Body of pancreas (tissue), 4 donors: ENCODE data around the gene SMAP1. TPM values are rescaled to one million over a fixed set of nuclear protein-coding genes. Genes with fewer than 3 reads are reported as not detected.
A peak's percentile ranks its signal among the peaks of the same experiment; 100 is the strongest.

Source experiments
- ATAC-seq: fragments of 150-250 bp; one replicate; pipeline ENCODE4 v1.9.1; 2016
- DNase-seq, 4 donors: peaks; one replicate each; pipeline ENCODE4 v3.0.0-alpha.2; 2019
- H3K27ac ChIP-seq, 4 donors: fragments of 200-600 bp; sonication (generic); 1 replicate in 3 of 4; 2 replicates in 1 of 4; pipeline versions ENCODE4 v1.5.1 to v1.6.1; 2016 to 2019; ENCODE audit warnings: mild to moderate bottlenecking in 1 of 4, mixed read lengths in 1 of 4, moderate library complexity in 1 of 4
- H3K27me3 ChIP-seq, 2 donors: fragments of 200-600 bp; sonication (generic); one replicate each; pipeline ENCODE4 v1.6.0; 2016; ENCODE audit warnings: mild to moderate bottlenecking in 1 of 2
- H3K36me3 ChIP-seq, 2 donors: fragments of 200-600 bp; sonication (generic); replicated peaks in 1 of 2; 2 replicates each; pipeline ENCODE4 v1.5.1; 2016; ENCODE audit warnings: low read depth in 2 of 2; ENCODE audit not compliant: insufficient read depth in 1 of 2
- H3K4me1 ChIP-seq: fragments of 200-600 bp; sonication (generic); one replicate; pipeline ENCODE4 v1.6.0; 2016
- H3K4me3 ChIP-seq, 2 donors: fragments of 200-600 bp; sonication (generic); 1 replicate in 1 of 2; 2 replicates in 1 of 2; pipeline ENCODE4 v1.5.1; 2016 to 2019
- H3K9me3 ChIP-seq, 3 donors: fragments of 200-600 bp; sonication (generic); 1 replicate in 2 of 3; 2 replicates in 1 of 3; pipeline ENCODE4 v1.5.1; 2016
- POLR2A ChIP-seq, 3 donors: fragments of 450-650 bp; IDR thresholded peaks; one replicate each; pipeline ENCODE4 v1.6.1; 2016; ENCODE audit warnings: antibody characterized with exemption in 3 of 3, mild to moderate bottlenecking in 2 of 3
- WGBS, 2 donors: methylation state at CpG; one replicate each; pipeline ENCODE4 v1.1.5; 2017; 5-methylcytosine and 5-hydroxymethylcytosine counted together
- intact Hi-C: fragments of 100-400 bp; cut with DNase I; formaldehyde crosslinking; loops from one replicate; pipeline ENCODE4 v1.15.1; 2023
- total RNA-seq, 2 donors: library from RNA; depleted of rRNA; stranded (reverse); fragments of >200 nt; gene quantifications; one replicate each; pipeline ENCODE4 v1.1.0, GENCODE V29; 2016
- TF ChIP-seq, protein P1 (sequence below), 7 experiments: fragments of 450-650 bp in 4 of 7; fragments of 200-600 bp in 3 of 7; sonication (generic) in 3 of 7; IDR thresholded peaks; one replicate each; pipeline ENCODE4 v1.5.1; 2016 to 2019; ENCODE audit warnings: antibody characterized with exemption in 7 of 7

SMAP1 gene
- total RNA-seq, 2 donors from 2014 or later: 22.1 to 34.3 TPM

DNA sequence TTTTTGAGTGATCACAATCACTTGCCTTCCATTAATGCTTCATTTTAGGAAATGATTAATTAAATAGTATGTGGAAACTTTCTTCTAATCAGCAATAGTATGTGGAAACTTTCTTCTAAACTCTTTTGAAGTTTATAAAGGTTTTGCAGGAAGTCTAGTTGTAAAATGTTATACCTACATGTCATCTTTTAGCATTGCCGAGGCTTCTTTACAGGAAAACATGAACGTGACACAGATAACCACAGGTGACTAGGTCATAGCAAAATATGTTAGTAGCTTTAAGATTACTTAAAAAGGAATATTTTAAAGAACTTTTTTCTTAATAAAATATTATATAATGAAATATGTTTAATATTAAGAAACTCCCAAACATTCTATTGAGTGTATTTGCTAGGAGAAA is 56.8 kb downstream of the SMAP1 start:
- H3K36me3 ChIP-seq: no peaks in the 10 kb centered on the region
- 30 to 32% methylated on average over 2 of the region's 2 CpGs for WGBS, 2 donors
- H3K4me3 ChIP-seq: no peak overlapping the region
- H3K9me3 ChIP-seq: no peaks in the 10 kb centered on the region
- intact Hi-C loops: no loop called here
- ATAC-seq (peak; percentile 35), DNase-seq (no peak)
- TF ChIP-seq, protein P1, sequence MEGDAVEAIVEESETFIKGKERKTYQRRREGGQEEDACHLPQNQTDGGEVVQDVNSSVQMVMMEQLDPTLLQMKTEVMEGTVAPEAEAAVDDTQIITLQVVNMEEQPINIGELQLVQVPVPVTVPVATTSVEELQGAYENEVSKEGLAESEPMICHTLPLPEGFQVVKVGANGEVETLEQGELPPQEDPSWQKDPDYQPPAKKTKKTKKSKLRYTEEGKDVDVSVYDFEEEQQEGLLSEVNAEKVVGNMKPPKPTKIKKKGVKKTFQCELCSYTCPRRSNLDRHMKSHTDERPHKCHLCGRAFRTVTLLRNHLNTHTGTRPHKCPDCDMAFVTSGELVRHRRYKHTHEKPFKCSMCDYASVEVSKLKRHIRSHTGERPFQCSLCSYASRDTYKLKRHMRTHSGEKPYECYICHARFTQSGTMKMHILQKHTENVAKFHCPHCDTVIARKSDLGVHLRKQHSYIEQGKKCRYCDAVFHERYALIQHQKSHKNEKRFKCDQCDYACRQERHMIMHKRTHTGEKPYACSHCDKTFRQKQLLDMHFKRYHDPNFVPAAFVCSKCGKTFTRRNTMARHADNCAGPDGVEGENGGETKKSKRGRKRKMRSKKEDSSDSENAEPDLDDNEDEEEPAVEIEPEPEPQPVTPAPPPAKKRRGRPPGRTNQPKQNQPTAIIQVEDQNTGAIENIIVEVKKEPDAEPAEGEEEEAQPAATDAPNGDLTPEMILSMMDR (IDR thresholded peaks at IDR 0.05): no peak
- no peak for TF ChIP-seq POLR2A (IDR thresholded peaks at IDR 0.05)
- no peaks in the 10 kb centered on the region for H3K27me3 ChIP-seq
- no peak overlapping the region for H3K27ac ChIP-seq
- H3K4me1 ChIP-seq: peaks cover 10% of the 10 kb centered on the region

DNA sequence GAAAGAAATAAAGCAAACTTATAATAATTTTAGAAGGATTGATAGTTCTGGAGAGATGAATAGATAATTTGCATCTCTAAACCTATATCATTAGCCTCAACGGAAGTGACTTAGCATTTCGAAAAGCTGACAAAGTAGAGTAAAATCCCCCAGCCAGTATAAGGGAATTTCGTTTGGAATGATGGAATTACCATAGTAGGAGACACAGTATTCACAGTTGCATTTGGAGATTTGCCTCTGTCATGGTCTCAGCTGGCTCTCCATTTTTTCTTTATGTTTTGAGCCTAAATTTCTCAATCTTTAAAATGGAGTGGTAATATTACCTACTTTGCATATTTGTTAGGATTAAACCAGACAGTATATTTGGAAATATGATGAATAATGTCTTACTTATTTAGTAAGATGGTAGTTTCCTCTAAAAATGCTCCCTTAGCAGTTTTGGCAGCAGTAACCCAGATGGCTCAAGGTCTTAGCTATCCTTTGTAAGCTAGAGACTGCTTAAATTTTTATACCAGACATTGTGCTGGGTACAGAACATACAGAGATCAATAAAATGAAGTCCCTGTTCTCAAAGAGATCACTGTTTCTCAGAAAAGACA is 58.2 kb downstream of the SMAP1 start:
- 76 to 81% methylated on average over 3 of the region's 3 CpGs for WGBS, 2 donors
- Histone ChIP-seq H3K27ac (no peak overlapping the region), H3K4me1 (peaks cover 10% of the 10 kb centered on the region), H3K36me3 (no peaks in the 10 kb centered on the region), H3K9me3 (no peaks in the 10 kb centered on the region), H3K27me3 (no peaks in the 10 kb centered on the region), H3K4me3 (no peak overlapping the region)
- no peak for DNase-seq
- intact Hi-C loops: no loop called here
- TF ChIP-seq, protein P1 (IDR thresholded peaks at IDR 0.05): no peak
- TF ChIP-seq POLR2A (IDR thresholded peaks at IDR 0.05): no peak
- no peak for ATAC-seq

DNA sequence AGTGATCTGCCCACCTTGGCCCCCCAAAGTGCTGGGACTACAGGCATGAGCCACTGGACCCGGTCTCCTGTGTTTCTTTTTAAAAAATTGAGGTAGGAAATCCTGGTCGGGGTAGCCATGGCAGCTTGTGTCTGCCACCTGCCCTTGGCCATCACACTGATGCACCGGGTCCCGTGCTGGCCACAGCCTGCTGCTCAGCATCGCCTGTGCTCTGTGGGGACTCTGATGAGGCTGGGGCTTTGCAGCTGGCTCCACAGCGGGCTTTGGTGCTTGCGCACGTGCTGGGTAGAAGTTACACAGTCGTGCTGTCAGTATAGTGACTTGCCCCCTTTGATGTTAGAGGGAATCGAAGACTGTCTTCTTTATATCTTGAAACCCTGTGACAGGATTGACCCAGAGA is 66.7 kb downstream of the SMAP1 start:
- WGBS, 2 donors: 98 to 99% methylated on average over 10 of the region's 10 CpGs
- no peak for DNase-seq
- intact Hi-C loops: no loop called here

DNA sequence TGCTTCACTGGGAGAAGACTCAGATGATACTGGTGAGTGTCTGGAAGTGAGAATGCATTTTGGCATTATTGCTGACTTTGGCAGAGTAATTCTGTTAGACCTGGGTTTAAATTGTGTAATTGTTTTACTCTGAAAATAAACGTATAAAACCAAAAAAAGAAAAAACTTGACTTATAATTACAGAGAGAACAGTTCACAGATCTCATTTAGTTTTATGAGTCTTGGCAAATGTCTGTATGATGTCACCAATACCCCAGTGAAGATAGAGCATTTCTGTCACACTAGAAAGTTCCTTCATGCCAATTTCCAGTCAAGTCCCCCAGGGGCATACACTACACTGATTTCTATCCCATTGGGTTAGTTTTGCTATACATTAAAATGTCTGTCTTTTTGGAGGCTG is 67.3 kb downstream of the SMAP1 start:
- TF ChIP-seq, protein P1 (IDR thresholded peaks at IDR 0.05): no peak
- TF ChIP-seq POLR2A (IDR thresholded peaks at IDR 0.05): no peak
- ATAC-seq: no peak
- Histone ChIP-seq H3K27me3 (no peaks in the 10 kb centered on the region), H3K9me3 (no peaks in the 10 kb centered on the region), H3K4me1 (peaks cover 4% of the 10 kb centered on the region), H3K27ac (no peak overlapping the region), H3K36me3 (no peaks in the 10 kb centered on the region), H3K4me3 (no peak overlapping the region)
- 50 to 82% methylated on average over 1 of the region's 1 CpG for WGBS, 2 donors
- intact Hi-C loops: no loop called here
- no peak for DNase-seq

More for the DNA sequence above, 66.7 kb downstream of the SMAP1 start:
- H3K27me3 ChIP-seq: no peaks in the 10 kb centered on the region
- TF ChIP-seq POLR2A (IDR thresholded peaks at IDR 0.05): no peak
- TF ChIP-seq, protein P1 (IDR thresholded peaks at IDR 0.05): no peak
- peaks cover 4% of the 10 kb centered on the region for H3K4me1 ChIP-seq
- H3K27ac ChIP-seq: no peak overlapping the region
- ATAC-seq: no peak
- H3K4me3 ChIP-seq: no peak overlapping the region
- H3K9me3 ChIP-seq: no peaks in the 10 kb centered on the region
- no peaks in the 10 kb centered on the region for H3K36me3 ChIP-seq

DNA sequence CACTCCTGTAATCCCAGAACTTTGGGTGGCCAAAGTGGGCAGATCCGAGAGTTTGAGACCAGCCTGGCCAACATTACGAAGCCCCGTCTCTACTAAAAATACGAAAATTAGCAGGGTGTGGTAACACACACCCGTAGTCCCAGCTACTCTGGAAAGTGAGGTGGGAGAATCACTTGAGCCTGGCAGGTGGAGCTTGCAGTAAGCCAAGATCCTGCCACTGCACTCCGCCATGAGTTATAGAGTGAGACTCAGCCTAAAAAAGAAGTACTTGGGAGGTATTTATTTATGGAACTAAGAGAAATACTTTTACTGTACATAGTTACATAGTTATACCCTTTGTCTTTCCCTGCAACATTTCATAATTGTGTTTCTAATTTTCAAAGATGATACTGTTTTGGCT is 67.8 kb downstream of the SMAP1 start:
- ATAC-seq: peak; percentile 67
- no peak overlapping the region for H3K27ac ChIP-seq
- 57 to 64% methylated on average over 6 of the region's 6 CpGs for WGBS, 2 donors
- no peaks in the 10 kb centered on the region for H3K9me3 ChIP-seq
- H3K4me1 ChIP-seq: peaks cover 4% of the 10 kb centered on the region
- no peaks in the 10 kb centered on the region for H3K36me3 ChIP-seq
- TF ChIP-seq, protein P1 (IDR thresholded peaks at IDR 0.05): no peak
- no peak overlapping the region for H3K4me3 ChIP-seq
- DNase-seq: peak; percentile 34 to 60 (median 46)
- H3K27me3 ChIP-seq: no peaks in the 10 kb centered on the region
- intact Hi-C loops: no loop called here
